ENCODE data around the gene PEMT.

- TF ChIP-seq, protein P1, sequence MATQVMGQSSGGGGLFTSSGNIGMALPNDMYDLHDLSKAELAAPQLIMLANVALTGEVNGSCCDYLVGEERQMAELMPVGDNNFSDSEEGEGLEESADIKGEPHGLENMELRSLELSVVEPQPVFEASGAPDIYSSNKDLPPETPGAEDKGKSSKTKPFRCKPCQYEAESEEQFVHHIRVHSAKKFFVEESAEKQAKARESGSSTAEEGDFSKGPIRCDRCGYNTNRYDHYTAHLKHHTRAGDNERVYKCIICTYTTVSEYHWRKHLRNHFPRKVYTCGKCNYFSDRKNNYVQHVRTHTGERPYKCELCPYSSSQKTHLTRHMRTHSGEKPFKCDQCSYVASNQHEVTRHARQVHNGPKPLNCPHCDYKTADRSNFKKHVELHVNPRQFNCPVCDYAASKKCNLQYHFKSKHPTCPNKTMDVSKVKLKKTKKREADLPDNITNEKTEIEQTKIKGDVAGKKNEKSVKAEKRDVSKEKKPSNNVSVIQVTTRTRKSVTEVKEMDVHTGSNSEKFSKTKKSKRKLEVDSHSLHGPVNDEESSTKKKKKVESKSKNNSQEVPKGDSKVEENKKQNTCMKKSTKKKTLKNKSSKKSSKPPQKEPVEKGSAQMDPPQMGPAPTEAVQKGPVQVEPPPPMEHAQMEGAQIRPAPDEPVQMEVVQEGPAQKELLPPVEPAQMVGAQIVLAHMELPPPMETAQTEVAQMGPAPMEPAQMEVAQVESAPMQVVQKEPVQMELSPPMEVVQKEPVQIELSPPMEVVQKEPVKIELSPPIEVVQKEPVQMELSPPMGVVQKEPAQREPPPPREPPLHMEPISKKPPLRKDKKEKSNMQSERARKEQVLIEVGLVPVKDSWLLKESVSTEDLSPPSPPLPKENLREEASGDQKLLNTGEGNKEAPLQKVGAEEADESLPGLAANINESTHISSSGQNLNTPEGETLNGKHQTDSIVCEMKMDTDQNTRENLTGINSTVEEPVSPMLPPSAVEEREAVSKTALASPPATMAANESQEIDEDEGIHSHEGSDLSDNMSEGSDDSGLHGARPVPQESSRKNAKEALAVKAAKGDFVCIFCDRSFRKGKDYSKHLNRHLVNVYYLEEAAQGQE (IDR thresholded peaks at IDR 0.05; ENCODE audit: insufficient read depth in 1 of 2, low read depth in 2 of 2, low read length in 1 of 2): no peak
- TF ChIP-seq, protein P2, sequence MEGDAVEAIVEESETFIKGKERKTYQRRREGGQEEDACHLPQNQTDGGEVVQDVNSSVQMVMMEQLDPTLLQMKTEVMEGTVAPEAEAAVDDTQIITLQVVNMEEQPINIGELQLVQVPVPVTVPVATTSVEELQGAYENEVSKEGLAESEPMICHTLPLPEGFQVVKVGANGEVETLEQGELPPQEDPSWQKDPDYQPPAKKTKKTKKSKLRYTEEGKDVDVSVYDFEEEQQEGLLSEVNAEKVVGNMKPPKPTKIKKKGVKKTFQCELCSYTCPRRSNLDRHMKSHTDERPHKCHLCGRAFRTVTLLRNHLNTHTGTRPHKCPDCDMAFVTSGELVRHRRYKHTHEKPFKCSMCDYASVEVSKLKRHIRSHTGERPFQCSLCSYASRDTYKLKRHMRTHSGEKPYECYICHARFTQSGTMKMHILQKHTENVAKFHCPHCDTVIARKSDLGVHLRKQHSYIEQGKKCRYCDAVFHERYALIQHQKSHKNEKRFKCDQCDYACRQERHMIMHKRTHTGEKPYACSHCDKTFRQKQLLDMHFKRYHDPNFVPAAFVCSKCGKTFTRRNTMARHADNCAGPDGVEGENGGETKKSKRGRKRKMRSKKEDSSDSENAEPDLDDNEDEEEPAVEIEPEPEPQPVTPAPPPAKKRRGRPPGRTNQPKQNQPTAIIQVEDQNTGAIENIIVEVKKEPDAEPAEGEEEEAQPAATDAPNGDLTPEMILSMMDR (IDR thresholded peaks at IDR 0.05): no peak
- TF ChIP-seq POLR2AphosphoS5 (IDR thresholded peaks at IDR 0.05; ENCODE audit: low read depth, low read length) (no peak), TCF7L2 (IDR thresholded peaks at IDR 0.05; ENCODE audit: low read depth, low read length) (no peak)
Measured at GRCh38 chr17:17474341-17474740, 117.2 kb downstream of the PEMT start.

Data from Panc1 (cell line).